Stomach smooth muscle (tissue), 2 donors: Measurements from ENCODE around the gene DHRS7B.
A peak's percentile ranks its signal among the peaks of the same experiment; 100 is the strongest.

Source experiments
- H3K27ac ChIP-seq: one replicate; pipeline ENCODE4 v1.7.0; 2013; ENCODE audit warnings: mild to moderate bottlenecking, low read length, inconsistent platforms
- H3K27me3 ChIP-seq, 2 donors: one replicate each; pipeline ENCODE4 v1.7.0; 2013; ENCODE audit warnings: low read length in 2 of 2; ENCODE audit not compliant: insufficient read depth in 2 of 2, control insufficient read depth in 1 of 2
- H3K36me3 ChIP-seq, 2 donors: one replicate each; pipeline ENCODE4 v1.7.0; 2013; ENCODE audit warnings: low read length in 2 of 2; ENCODE audit not compliant: control insufficient read depth in 2 of 2, insufficient read depth in 2 of 2
- H3K4me1 ChIP-seq: one replicate; pipeline ENCODE4 v1.7.0; 2013; ENCODE audit warnings: low read length; ENCODE audit not compliant: control insufficient read depth, insufficient read depth
- H3K4me3 ChIP-seq, 2 donors: one replicate each; pipeline ENCODE4 v1.7.0; 2013; ENCODE audit warnings: low read length in 2 of 2
- H3K9ac ChIP-seq, 2 donors: one replicate each; pipeline ENCODE4 v1.7.0; 2013; ENCODE audit warnings: low read length in 2 of 2, mild to moderate bottlenecking in 1 of 2
- H3K9me3 ChIP-seq, 2 donors: one replicate each; pipeline ENCODE4 v1.7.0; 2013; ENCODE audit warnings: low read length in 2 of 2; ENCODE audit not compliant: control insufficient read depth in 2 of 2
- donor health status: healthy.
- donor health status: Pancreatic carcinoma.

The DHRS7B gene

GRCh38 chr17:21210411-21211076 is 83.8 kb downstream of the DHRS7B start:
- H3K9me3 ChIP-seq = no peaks in the 10 kb centered on the region
- H3K4me3 ChIP-seq = no peak overlapping the region
- no peaks in the 10 kb centered on the region for H3K27me3 ChIP-seq
- H3K36me3 ChIP-seq = peaks cover 6 to 11% of the 10 kb centered on the region in 2 donors
- H3K4me1 ChIP-seq = peaks cover 33% of the 10 kb centered on the region
- H3K27ac ChIP-seq = no peak overlapping the region
- no peak overlapping the region for H3K9ac ChIP-seq

DNA sequence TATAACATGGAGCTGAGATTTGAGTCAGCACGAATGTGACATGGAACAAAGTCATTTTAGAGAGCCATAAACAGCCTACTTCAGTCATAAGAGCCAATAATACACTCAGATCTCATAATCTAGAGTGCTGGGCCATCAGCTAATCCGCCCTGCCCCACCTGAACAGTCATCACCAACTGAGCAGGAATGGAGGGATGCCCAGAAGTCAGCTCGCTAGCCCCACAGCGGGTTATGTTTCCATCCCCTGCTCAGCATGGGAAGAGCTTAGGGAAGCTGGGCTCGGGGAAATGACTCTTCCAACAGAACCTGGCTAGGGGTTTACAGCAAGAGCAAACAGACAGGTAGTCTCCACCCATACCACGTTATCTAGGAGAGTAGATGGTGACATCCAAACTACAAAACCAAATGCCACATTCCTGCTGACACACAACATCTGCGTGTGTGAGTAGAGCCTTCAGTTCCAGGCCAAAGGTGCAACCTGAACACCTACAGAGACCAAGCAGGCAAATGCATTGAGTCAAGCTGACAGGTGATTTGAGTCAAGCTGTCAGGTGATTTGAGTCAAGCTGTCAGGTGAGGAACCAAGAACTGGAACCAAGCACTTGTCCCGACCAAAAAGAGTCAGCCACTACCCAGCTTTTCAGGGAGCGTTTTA is 85.2 kb downstream of the DHRS7B start:
- H3K36me3 ChIP-seq = peaks cover 6 to 11% of the 10 kb centered on the region in 2 donors
- peak overlapping the region; percentile 93 for H3K4me3 ChIP-seq
- peak overlapping the region in 1 of 2 donors; percentile 13 for H3K9ac ChIP-seq
- no peaks in the 10 kb centered on the region for H3K9me3 ChIP-seq
- no peaks in the 10 kb centered on the region for H3K27me3 ChIP-seq
- peaks cover 33% of the 10 kb centered on the region for H3K4me1 ChIP-seq
- H3K27ac ChIP-seq = no peak overlapping the region

- Histone ChIP-seq H3K9ac (peak overlapping the region; percentile 94 to 95), H3K9me3 (no peaks in the 10 kb centered on the region), H3K4me1 (peaks cover 33% of the 10 kb centered on the region)
These were observed 86.3 kb downstream of the DHRS7B start for GRCh38 chr17:21212826-21213637.

GRCh38 chr17:21213638-21214014 is 86.9 kb downstream of the DHRS7B start:
- Histone ChIP-seq H3K27me3 (no peaks in the 10 kb centered on the region), H3K4me1 (peaks cover 33% of the 10 kb centered on the region), H3K4me3 (peak overlapping the region; percentile 93), H3K36me3 (peaks cover 6 to 8% of the 10 kb centered on the region in 2 donors), H3K9ac (peak overlapping the region; percentile 94 to 95), H3K9me3 (no peaks in the 10 kb centered on the region), H3K27ac (peak overlapping the region; percentile 91)

More at GRCh38 chr17:21212826-21213637, 86.3 kb downstream of the DHRS7B start:
- Histone ChIP-seq H3K27me3 (no peaks in the 10 kb centered on the region), H3K4me3 (peak overlapping the region; percentile 93), H3K36me3 (peaks cover 6 to 11% of the 10 kb centered on the region in 2 donors), H3K27ac (peak overlapping the region; percentile 91)

DNA sequence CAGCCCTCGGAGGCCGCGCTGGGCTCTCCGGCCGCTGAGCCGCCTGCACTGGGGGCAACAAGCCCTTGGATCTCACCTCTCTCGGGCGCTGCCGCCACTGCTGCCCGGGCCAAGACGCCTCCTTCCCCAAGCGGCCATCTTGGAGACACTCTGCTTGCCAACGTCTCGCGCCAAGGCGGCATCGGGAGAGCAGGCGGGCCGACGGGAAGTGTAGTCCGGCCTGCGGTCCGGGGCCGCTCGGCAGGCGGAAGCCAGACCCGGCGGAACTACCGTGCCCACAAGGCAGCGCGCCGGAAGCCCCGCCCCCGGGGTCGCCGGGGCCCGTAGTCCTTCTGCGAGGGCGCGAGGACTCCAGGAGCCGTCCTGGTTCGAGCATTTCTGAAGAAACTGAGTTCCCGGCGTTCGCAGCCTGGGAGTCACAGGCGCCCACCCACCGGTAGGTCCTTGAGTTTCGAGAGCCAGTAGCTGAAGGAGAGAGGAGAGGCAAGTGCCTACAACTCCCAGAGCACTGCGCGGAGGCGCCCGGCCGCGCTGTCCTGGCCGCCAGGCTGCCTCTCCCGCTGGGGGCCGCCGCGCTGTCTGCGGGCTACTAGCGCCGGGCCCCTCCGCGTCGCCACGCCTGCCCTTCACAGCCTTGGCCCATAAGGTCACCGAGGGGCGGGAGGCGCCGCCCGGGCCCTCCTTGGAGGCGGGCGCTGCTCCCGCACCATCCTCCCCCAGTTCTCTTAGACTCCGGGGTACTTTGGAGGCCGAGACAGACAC is 87.4 kb downstream of the DHRS7B start, which contains the start of gene TMEM11:
TMEM11 (minus strand) TSS at position 147 of the 762 bp plus-strand sequence; CDS start at position 138, 9 bp downstream.
- Histone ChIP-seq H3K9ac (peak within 1 kb of the TSS; percentile 94 to 95), H3K27me3 (no peaks in the 10 kb centered on the region), H3K9me3 (no peaks in the 10 kb centered on the region), H3K27ac (peak within 1 kb of the TSS; percentile 91), H3K4me1 (peaks cover 33% of the 10 kb centered on the region), H3K36me3 (peaks cover 6 to 8% of the 10 kb centered on the region in 2 donors), H3K4me3 (peak within 1 kb of the TSS; percentile 93)

DNA sequence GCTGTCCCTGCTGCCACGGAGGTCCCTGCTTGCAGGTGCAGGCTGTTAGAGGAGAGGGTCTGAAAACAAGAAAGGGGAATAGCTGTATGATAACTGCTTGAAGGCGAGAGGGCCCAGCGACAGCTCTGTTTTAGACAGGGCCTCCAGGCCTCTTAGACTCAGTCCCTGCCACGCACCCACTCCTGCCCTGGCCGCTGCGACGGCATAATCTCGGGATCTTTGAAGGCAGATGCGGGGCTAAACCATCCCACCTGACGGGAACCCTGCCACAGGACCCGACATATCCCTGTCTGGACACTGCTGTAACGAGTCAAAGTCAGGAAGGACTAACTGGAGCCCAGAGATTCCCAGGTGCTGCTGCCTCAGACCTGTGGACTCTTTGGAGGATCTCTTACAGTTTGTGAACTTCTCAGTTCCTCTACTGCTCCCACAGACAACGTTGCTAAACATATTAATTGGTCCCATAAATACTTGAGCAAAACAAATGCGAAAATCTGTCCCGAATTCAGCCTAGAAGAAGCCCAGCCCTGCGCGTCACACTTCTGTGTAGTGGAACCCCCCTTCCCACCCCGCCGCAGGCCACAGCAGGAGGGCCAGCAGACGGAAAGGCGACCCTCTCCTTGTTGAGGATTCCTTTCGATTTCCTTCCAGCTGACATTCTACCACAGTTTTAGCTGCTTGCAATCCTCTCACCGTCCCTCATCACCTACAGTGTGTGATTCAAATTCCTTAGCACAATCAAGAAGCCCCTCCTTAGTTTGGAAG is 88.2 kb downstream of the DHRS7B start:
- peak overlapping the region; percentile 93 for H3K4me3 ChIP-seq
- H3K9me3 ChIP-seq = no peaks in the 10 kb centered on the region
- no peaks in the 10 kb centered on the region for H3K27me3 ChIP-seq

DNA sequence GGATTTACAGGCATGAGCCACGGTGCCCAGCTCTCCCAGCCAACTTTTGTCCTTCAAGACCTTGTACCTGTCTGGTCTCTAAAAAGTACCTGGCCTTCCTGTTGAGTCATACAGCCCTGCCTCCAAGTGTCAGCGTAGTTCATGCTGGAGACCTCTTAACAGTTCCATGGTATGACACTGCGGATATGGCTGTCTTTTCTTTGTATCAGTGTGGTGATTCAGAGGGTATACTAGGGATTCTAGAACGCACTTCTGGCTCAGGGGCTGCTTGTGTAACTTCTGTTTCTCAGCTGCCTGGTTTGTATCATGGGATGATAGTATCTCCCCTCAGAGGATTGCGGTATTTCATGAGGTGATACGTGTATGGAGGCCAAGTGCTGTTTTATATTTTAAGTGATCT is 89.2 kb downstream of the DHRS7B start:
- Histone ChIP-seq H3K9me3 (no peaks in the 10 kb centered on the region), H3K27ac (no peak overlapping the region), H3K4me1 (peaks cover 26% of the 10 kb centered on the region), H3K36me3 (peaks cover 0 to 2% of the 10 kb centered on the region in 2 donors), H3K9ac (no peak overlapping the region), H3K27me3 (no peaks in the 10 kb centered on the region), H3K4me3 (no peak overlapping the region)

More for the DNA sequence above, 88.2 kb downstream of the DHRS7B start:
- Histone ChIP-seq H3K36me3 (peaks cover 6 to 8% of the 10 kb centered on the region in 2 donors), H3K4me1 (peaks cover 30% of the 10 kb centered on the region), H3K27ac (peak overlapping the region; percentile 91), H3K9ac (peak overlapping the region; percentile 94 to 95)

DNA sequence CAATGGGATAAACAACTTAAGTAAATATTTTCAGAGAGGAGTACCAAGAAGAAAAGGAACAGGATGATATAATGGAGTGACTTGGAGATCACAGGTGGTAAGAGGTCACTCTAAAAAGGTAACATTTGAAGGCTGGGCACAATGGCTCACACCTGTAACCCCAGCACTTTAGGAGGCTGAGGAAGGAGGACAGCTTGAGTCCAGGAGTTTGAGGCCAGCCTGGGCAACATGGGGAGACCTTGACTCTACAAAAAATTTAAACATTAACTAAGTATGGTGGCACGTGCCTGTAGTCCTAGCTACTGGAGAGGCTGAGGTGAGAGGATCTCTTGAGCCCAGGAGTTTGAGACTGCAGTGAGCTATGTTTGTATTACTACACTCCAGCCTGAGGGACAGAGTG is 90.6 kb downstream of the DHRS7B start:
- Histone ChIP-seq H3K4me1 (peaks cover 16% of the 10 kb centered on the region), H3K27me3 (no peaks in the 10 kb centered on the region), H3K9ac (no peak overlapping the region), H3K9me3 (no peaks in the 10 kb centered on the region), H3K4me3 (no peak overlapping the region), H3K27ac (no peak overlapping the region), H3K36me3 (peaks cover 0 to 3% of the 10 kb centered on the region in 2 donors)

DNA sequence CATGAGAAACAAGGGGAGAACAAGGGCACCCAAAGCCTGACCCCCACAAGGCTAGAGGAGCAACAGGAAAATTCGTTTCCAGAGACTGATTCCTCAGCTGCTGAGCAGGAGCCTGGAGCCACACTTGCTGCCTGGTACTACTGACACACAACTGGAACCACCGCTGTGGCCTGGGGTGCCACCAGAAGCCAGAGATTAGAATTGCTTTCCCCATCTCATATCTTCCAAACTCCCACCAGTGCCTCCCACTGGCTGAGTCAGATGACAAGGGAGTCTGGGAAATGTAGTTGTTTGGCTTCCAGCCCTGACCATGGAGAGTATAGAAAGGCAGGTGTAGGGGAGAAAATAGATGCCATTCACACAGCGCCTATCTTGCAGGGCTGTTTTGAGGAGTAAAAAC is 91.3 kb downstream of the DHRS7B start:
- Histone ChIP-seq H3K27ac (no peak overlapping the region), H3K4me1 (peaks cover 11% of the 10 kb centered on the region), H3K27me3 (no peaks in the 10 kb centered on the region), H3K4me3 (no peak overlapping the region), H3K9ac (no peak overlapping the region), H3K36me3 (peaks cover 0 to 7% of the 10 kb centered on the region in 2 donors), H3K9me3 (no peaks in the 10 kb centered on the region)
